H1 (cell line): ENCODE data around the gene HMGN1. TPM values are rescaled to one million over a fixed set of nuclear protein-coding genes. Genes with fewer than 3 reads are reported as not detected.
A peak's percentile ranks its signal among the peaks of the same experiment; 100 is the strongest.

Experiments used
- CREB1 ChIP-seq: IDR thresholded peaks from 2 replicates; pipeline ENCODE4 v1.6.1; 2012; ENCODE audit warnings: inconsistent platforms
- PHF8 ChIP-seq: fragments of 200-600 bp; sonication (generic); conservative IDR thresholded peaks from 2 replicates; pipeline ENCODE4 v1.7.1; 2012; ENCODE audit warnings: low read depth, mild to moderate bottlenecking, inconsistent platforms, low read length, moderate library complexity
- RBBP5 ChIP-seq: IDR thresholded peaks from 2 replicates; pipeline ENCODE4 v1.7.1; 2012; ENCODE audit warnings: low read depth, mild to moderate bottlenecking, inconsistent platforms, low read length, moderate library complexity, borderline replicate concordance
- RXRA ChIP-seq: IDR thresholded peaks from 2 replicates; pipeline ENCODE4 v1.6.1; 2011; ENCODE audit warnings: low read depth, mild to moderate bottlenecking, low read length, moderate library complexity; ENCODE audit not compliant: insufficient read depth
- SAP30 ChIP-seq: fragments of 300-600 bp; sonication (generic); IDR thresholded peaks from 2 replicates; pipeline ENCODE4 v1.7.1; 2012; ENCODE audit warnings: low read length, moderate library complexity, mild to moderate bottlenecking, inconsistent platforms; ENCODE audit not compliant: insufficient read depth, insufficient replicate concordance
- SIX5 ChIP-seq: IDR thresholded peaks from 2 replicates; pipeline ENCODE4 v1.6.1; 2011; ENCODE audit warnings: mild to moderate bottlenecking, low read depth, low read length
- SP1 ChIP-seq: IDR thresholded peaks from 2 replicates; pipeline ENCODE4 v1.6.1; 2011; ENCODE audit warnings: low read depth, low read length
- SP2 ChIP-seq: IDR thresholded peaks from 2 replicates; pipeline ENCODE4 v1.6.1; 2012; ENCODE audit warnings: mild to moderate bottlenecking, low read length, inconsistent platforms
- TBP ChIP-seq: IDR thresholded peaks from 2 replicates; pipeline ENCODE4 v1.6.1; 2011; ENCODE audit warnings: low read depth, low read length, improper control_type of control experiment
- YY1 ChIP-seq: IDR thresholded peaks from 2 replicates; pipeline ENCODE4 v1.6.1; 2011; ENCODE audit warnings: low read depth, mild to moderate bottlenecking, low read length
- polyA plus RNA-seq, 7 experiments: library from polyadenylated mRNA; depleted of rRNA in 3 of 7; stranded (reverse) in 5 of 7; unstranded in 2 of 7; fragments of >200 nt in 5 of 7; fragments of 200-250 nt in 2 of 7; gene quantifications; 1 replicate in 5 of 7; 2 replicates in 1 of 7; 4 replicates in 1 of 7; pipeline versions ENCODE4 v1.2.1 to v1.2.3, GENCODE V29; 2011 to 2013; ENCODE audit warnings: missing spikeins in 2 of 7, mixed read lengths in 2 of 7
- total RNA-seq: library from RNA; stranded (reverse); fragmentation: NEBNext Ultra II Directional; extraction: Animal tissue kit (Norgen Biotek cat#: 25700); gene quantifications from 2 replicates; pipeline ENCODE4 v1.2.1, GENCODE V29; 2021
- TF ChIP-seq, protein P1 (sequence below): IDR thresholded peaks from 2 replicates; pipeline ENCODE4 v1.6.1; 2011; ENCODE audit warnings: low read depth, mild to moderate bottlenecking, low read length; ENCODE audit not compliant: insufficient read depth

Gene HMGN1
- total and polyA plus RNA-seq, 2 of the 8 experiments (the other 6 are each of a cell fraction or from before 2014, with no cell fraction given) = 279 to 505 TPM

DNA sequence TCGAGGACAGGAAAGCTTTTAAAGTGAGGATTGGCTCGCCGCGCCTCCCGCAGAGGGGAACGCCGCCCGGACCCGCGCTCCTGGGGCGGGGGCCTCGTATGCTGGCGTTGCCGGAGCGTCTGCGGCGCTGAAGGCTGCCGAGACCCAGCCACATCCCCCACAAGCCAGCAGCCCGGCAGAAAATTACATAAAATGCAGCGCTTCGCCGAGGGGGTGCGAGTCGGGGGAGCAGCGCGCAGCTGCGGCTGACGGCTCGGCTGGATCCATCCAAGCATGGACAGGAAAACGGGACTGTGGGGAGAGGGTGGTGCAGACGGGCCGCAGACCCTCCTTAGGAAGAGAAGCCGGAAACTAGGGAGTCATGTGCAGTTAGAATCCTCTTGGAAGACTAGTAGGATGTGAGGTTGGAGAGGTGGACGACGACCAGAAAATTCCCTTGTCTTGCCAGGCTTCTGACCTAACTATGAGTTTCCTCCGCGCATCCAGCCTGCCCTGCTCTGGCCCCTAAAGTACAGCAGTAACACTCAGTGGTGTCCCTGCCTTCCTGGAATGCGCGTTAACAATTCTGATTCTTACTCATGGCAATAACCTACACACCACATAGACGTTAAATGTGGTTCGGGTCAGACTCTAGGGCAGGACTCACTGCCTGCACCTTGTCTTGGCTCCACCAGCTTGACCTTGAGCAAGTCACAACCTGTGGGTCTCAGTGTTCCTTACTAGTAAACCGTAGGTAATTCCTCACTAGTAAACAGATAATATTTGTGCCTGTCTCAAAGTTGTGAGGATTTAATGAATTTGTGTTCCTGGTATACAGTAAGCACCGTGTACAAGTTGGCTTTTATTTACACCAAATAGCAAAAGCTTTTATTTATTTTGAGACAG lies 34.5 kb downstream of the HMGN1 start (continued):
- no peak for TF ChIP-seq SAP30
- TF ChIP-seq YY1 = no peak
- TF ChIP-seq SIX5 = no peak
- TF ChIP-seq, protein P1, sequence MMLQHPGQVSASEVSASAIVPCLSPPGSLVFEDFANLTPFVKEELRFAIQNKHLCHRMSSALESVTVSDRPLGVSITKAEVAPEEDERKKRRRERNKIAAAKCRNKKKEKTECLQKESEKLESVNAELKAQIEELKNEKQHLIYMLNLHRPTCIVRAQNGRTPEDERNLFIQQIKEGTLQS = no peak
- TF ChIP-seq SP2 = no peak
- no peak for TF ChIP-seq RXRA
- TF ChIP-seq CREB1 = no peak
- no peak; the same call in 1 of the 2 replicates for TF ChIP-seq RBBP5
- TF ChIP-seq PHF8 = 0 out of 2 replicates have a peak, but pooled peaks have one; percentile 73
- no peak for TF ChIP-seq TBP
- no peak for TF ChIP-seq SP1
